ENCODE results near the gene TMEM183A.

- no peak for TF ChIP-seq POLR2A (IDR thresholded peaks at IDR 0.05)
- TF ChIP-seq CTCF (IDR thresholded peaks at IDR 0.05), result no peak
Observed at GRCh38 chr1:203045821-203046594, 38.8 kb downstream of the TMEM183A start.
